H1 (cell line): Measurements from ENCODE around the gene XYLB. TPM values are rescaled to one million over a fixed set of nuclear protein-coding genes. Genes with fewer than 3 reads are reported as not detected.

Experiments used
- CTCF ChIA-PET: fragments of 300-600 bp; sonication (Branson Sonifier 250); formaldehyde crosslinking; loops from one replicate; lab custom pipeline; 2021; ENCODE audit not compliant: partially characterized antibody; lab: Charles Lee
- POLR2A ChIA-PET: fragments of 300-600 bp; sonication (Branson Sonifier 250); formaldehyde crosslinking; loops from one replicate; lab custom pipeline; 2021; ENCODE audit warnings: inconsistent platforms; ENCODE audit not compliant: partially characterized antibody; lab: Charles Lee
- DNase-seq, 2 experiments: peaks; one replicate each; pipeline versions ENCODE4 v3.0.0 to v3.0.0-alpha.2; 2010 to 2022; ENCODE audit warnings: low spot score in 2 of 2, low read depth in 1 of 2, mixed read lengths in 1 of 2
- FAIRE-seq: peaks from 2 replicates; lab custom pipeline; 2011; peaks lifted over from hg19 to GRCh38; lab: Jason Lieb, UNC
- H2AFZ ChIP-seq: 2 replicates; pipeline ENCODE4 v1.8.1; 2012; ENCODE audit warnings: low read length, inconsistent platforms
- H2AK5ac ChIP-seq: 2 replicates; pipeline ENCODE4 v1.6.1; 2013; ENCODE audit warnings: low read depth, low read length
- H2BK120ac ChIP-seq: replicated peaks from 2 replicates; pipeline ENCODE3; 2013; ENCODE audit warnings: low read depth, low read length, inconsistent platforms
- H2BK12ac ChIP-seq: 2 replicates; pipeline ENCODE4 v1.6.1; 2013; ENCODE audit warnings: low read depth, low read length
- H2BK15ac ChIP-seq: 2 replicates; pipeline ENCODE4 v1.6.1; 2013; ENCODE audit warnings: low read length
- H2BK20ac ChIP-seq: 2 replicates; pipeline ENCODE4 v1.6.1; 2013; ENCODE audit warnings: low read length
- H2BK5ac ChIP-seq: 2 replicates; pipeline ENCODE4 v1.6.1; 2013; ENCODE audit warnings: low read depth, low read length
- H3K14ac ChIP-seq: 2 replicates; pipeline ENCODE4 v1.6.1; 2013; ENCODE audit warnings: inconsistent platforms; ENCODE audit not compliant: insufficient read length
- H3K18ac ChIP-seq: 2 replicates; pipeline ENCODE4 v1.6.1; 2013; ENCODE audit warnings: low read length; ENCODE audit errors: extremely low read depth
- H3K23ac ChIP-seq: 2 replicates; pipeline ENCODE4 v1.6.1; 2013; ENCODE audit warnings: inconsistent platforms; ENCODE audit not compliant: insufficient read length
- H3K23me2 ChIP-seq: 2 replicates; pipeline ENCODE4 v1.6.1; 2013; ENCODE audit warnings: low read depth, low read length
- H3K27ac ChIP-seq: 2 replicates; pipeline ENCODE4 v1.6.1; 2011; ENCODE audit warnings: low read depth, low read length, inconsistent platforms
- H3K27me3 ChIP-seq, 4 experiments: replicated peaks in 1 of 4; 1 replicate in 1 of 4; 2 replicates in 3 of 4; pipeline versions ENCODE4 v1.6.1 to v1.8.1; 2011 to 2013; ENCODE audit warnings: low read length in 3 of 4, mild to moderate bottlenecking in 3 of 4, inconsistent platforms in 2 of 4, mixed read lengths in 2 of 4, moderate library complexity in 1 of 4; ENCODE audit not compliant: control insufficient read depth in 3 of 4, insufficient read depth in 3 of 4; ENCODE audit errors: extremely low read depth in 1 of 4
- H3K36me3 ChIP-seq, 4 experiments: 2 replicates each; pipeline versions ENCODE4 v1.6.1 to v1.8.1; 2011 to 2013; ENCODE audit warnings: mild to moderate bottlenecking in 4 of 4, low read length in 3 of 4, moderate library complexity in 2 of 4, control low read depth in 1 of 4, inconsistent platforms in 1 of 4; ENCODE audit not compliant: insufficient read depth in 4 of 4, control insufficient read depth in 2 of 4
- H3K4ac ChIP-seq: replicated peaks from 2 replicates; pipeline ENCODE3; 2013; ENCODE audit warnings: low read length, low read depth, mixed read lengths, inconsistent platforms; ENCODE audit not compliant: insufficient read length
- H3K4me1 ChIP-seq, 4 experiments: replicated peaks in 1 of 4; 1 replicate in 1 of 4; 2 replicates in 3 of 4; pipeline versions ENCODE4 v1.6.1 to v1.8.1; 2011 to 2013; ENCODE audit warnings: low read length in 3 of 4, inconsistent platforms in 2 of 4, mixed read lengths in 1 of 4; ENCODE audit not compliant: insufficient read depth in 4 of 4, control insufficient read depth in 3 of 4
- H3K4me2 ChIP-seq, 2 experiments: 2 replicates each; pipeline versions ENCODE4 v1.6.1 to v1.8.1; 2011 to 2013; ENCODE audit warnings: low read depth in 2 of 2, low read length in 2 of 2, control low read depth in 1 of 2, inconsistent platforms in 1 of 2, mild to moderate bottlenecking in 1 of 2; ENCODE audit not compliant: insufficient read depth in 1 of 2
- H3K4me3 ChIP-seq, 4 experiments: fragments of 200-600, 300-600 bp in 1 of 4; sonication (generic), shearing (Covaris generic), sonication (Bioruptor Twin) in 1 of 4; 2 replicates each; pipeline versions ENCODE4 v1.5.1 to v1.8.1; 2011 to 2016; ENCODE audit warnings: low read length in 4 of 4, low read depth in 3 of 4, control low read depth in 2 of 4, inconsistent platforms in 2 of 4, mild to moderate bottlenecking in 2 of 4, mixed read lengths in 1 of 4, moderate library complexity in 1 of 4; ENCODE audit not compliant: insufficient read depth in 2 of 4; ENCODE audit errors: extremely low read depth in 1 of 4
- H3K56ac ChIP-seq: replicated peaks from 2 replicates; pipeline ENCODE3; 2013; ENCODE audit warnings: low read depth, mild to moderate bottlenecking, mixed read lengths, low read length, inconsistent platforms; ENCODE audit not compliant: insufficient read length
- H3K79me1 ChIP-seq: 2 replicates; pipeline ENCODE4 v1.6.1; 2013; ENCODE audit warnings: low read depth, low read length, control low read depth
- H3K79me2 ChIP-seq, 2 experiments: 2 replicates each; pipeline versions ENCODE4 v1.6.1 to v1.8.1; 2012 to 2013; ENCODE audit warnings: low read length in 2 of 2, mild to moderate bottlenecking in 2 of 2, inconsistent platforms in 1 of 2; ENCODE audit not compliant: insufficient read depth in 2 of 2, control insufficient read depth in 1 of 2
- H3K9ac ChIP-seq, 4 experiments: replicated peaks in 1 of 4; 1 replicate in 1 of 4; 2 replicates in 3 of 4; pipeline versions ENCODE4 v1.6.1 to v1.8.1; 2011 to 2013; ENCODE audit warnings: low read depth in 3 of 4, low read length in 3 of 4, control low read depth in 2 of 4, mild to moderate bottlenecking in 2 of 4, moderate library complexity in 2 of 4, inconsistent platforms in 1 of 4; ENCODE audit errors: extremely low read depth in 1 of 4
- H3K9me3 ChIP-seq, 2 experiments: 2 replicates each; pipeline versions ENCODE4 v1.6.1 to v1.8.1; 2012 to 2013; ENCODE audit warnings: mild to moderate bottlenecking in 2 of 2, moderate library complexity in 2 of 2, control low read depth in 1 of 2, inconsistent platforms in 1 of 2, low read depth in 1 of 2, low read length in 1 of 2, mixed read lengths in 1 of 2; ENCODE audit not compliant: insufficient read depth in 2 of 2
- H4K20me1 ChIP-seq, 2 experiments: replicated peaks in 1 of 2; 2 replicates each; pipeline versions ENCODE3 to v1.8.1; 2011 to 2013; ENCODE audit warnings: inconsistent platforms in 2 of 2, low read length in 2 of 2, mild to moderate bottlenecking in 1 of 2; ENCODE audit not compliant: insufficient read depth in 2 of 2, control insufficient read depth in 1 of 2
- H4K5ac ChIP-seq: 2 replicates; pipeline ENCODE4 v1.6.1; 2013; ENCODE audit warnings: low read length, low read depth, mixed read lengths, inconsistent platforms; ENCODE audit not compliant: insufficient read length
- H4K8ac ChIP-seq: 2 replicates; pipeline ENCODE4 v1.8.0; 2013; ENCODE audit warnings: mild to moderate bottlenecking, moderate library complexity, low read length, inconsistent platforms; ENCODE audit not compliant: insufficient read depth; ENCODE audit errors: extremely low read depth
- H4K91ac ChIP-seq: replicated peaks from 2 replicates; pipeline ENCODE3; 2013; ENCODE audit warnings: low read length, mixed read lengths, inconsistent platforms; ENCODE audit not compliant: insufficient read length
- BACH1 ChIP-seq: IDR thresholded peaks from 2 replicates; pipeline ENCODE4 v1.6.1; 2012; ENCODE audit warnings: low read length, improper control_type of control experiment
- BCL11A ChIP-seq, 2 experiments: IDR thresholded peaks; one replicate each; pipeline ENCODE4 v1.6.1; 2011; ENCODE audit warnings: low read depth in 2 of 2, low read length in 2 of 2, mild to moderate bottlenecking in 2 of 2
- CHD1 ChIP-seq: IDR thresholded peaks from 2 replicates; pipeline ENCODE4 v1.6.1; 2012; ENCODE audit warnings: low read depth, low read length, improper control_type of control experiment
- EGR1 ChIP-seq: IDR thresholded peaks from 2 replicates; pipeline ENCODE4 v1.6.1; 2011; ENCODE audit warnings: low read depth, low read length, borderline replicate concordance
- FOSL1 ChIP-seq: IDR thresholded peaks from 2 replicates; pipeline ENCODE4 v1.6.1; 2011; ENCODE audit warnings: mild to moderate bottlenecking, low read depth, low read length, moderate library complexity; ENCODE audit not compliant: insufficient read depth
- KDM1A ChIP-seq: fragments of 200-600, 300-600 bp; sonication (generic); IDR thresholded peaks from 2 replicates; pipeline ENCODE4 v1.7.1; 2016; ENCODE audit warnings: mild to moderate bottlenecking, low read length, borderline replicate concordance
- POLR2A ChIP-seq, 2 experiments: IDR thresholded peaks; 1 replicate in 1 of 2; 2 replicates in 1 of 2; pipeline ENCODE4 v1.6.1; 2011; ENCODE audit warnings: low read depth in 2 of 2, low read length in 2 of 2, mild to moderate bottlenecking in 2 of 2; ENCODE audit errors: control extremely low read depth in 1 of 2
- RFX5 ChIP-seq: IDR thresholded peaks from 2 replicates; pipeline ENCODE4 v1.6.1; 2011; ENCODE audit warnings: low read depth, low read length, improper control_type of control experiment, borderline replicate concordance
- RXRA ChIP-seq: IDR thresholded peaks from 2 replicates; pipeline ENCODE4 v1.6.1; 2011; ENCODE audit warnings: low read depth, mild to moderate bottlenecking, low read length, moderate library complexity; ENCODE audit not compliant: insufficient read depth
- SIX5 ChIP-seq: IDR thresholded peaks from 2 replicates; pipeline ENCODE4 v1.6.1; 2011; ENCODE audit warnings: mild to moderate bottlenecking, low read depth, low read length
- SP2 ChIP-seq: IDR thresholded peaks from 2 replicates; pipeline ENCODE4 v1.6.1; 2012; ENCODE audit warnings: mild to moderate bottlenecking, low read length, inconsistent platforms
- SP4 ChIP-seq: IDR thresholded peaks from 2 replicates; pipeline ENCODE4 v1.6.1; 2012; ENCODE audit warnings: low read length, inconsistent platforms
- SUZ12 ChIP-seq: fragments of 200-600 bp; sonication (generic); IDR thresholded peaks from 2 replicates; pipeline ENCODE4 v1.6.1; 2012; ENCODE audit warnings: mild to moderate bottlenecking, inconsistent platforms, low read length, moderate library complexity, mixed read lengths
- ZNF274 ChIP-seq: IDR thresholded peaks from 2 replicates; pipeline ENCODE4 v1.7.0; 2012; ENCODE audit warnings: low read length, borderline replicate concordance; ENCODE audit errors: extremely low read depth
- WGBS, 2 experiments: shearing (Covaris generic) in 1 of 2; methylation state at CpG; one replicate each; pipeline versions ENCODE4 v1.1.6 to v1.1.7; 2013 to 2015; ENCODE audit warnings: low lambda C conversion rate in 2 of 2, mixed read lengths in 2 of 2, inconsistent platforms in 1 of 2, low coverage in 1 of 2, missing lambda C conversion rate in 1 of 2; ENCODE audit not compliant: insufficient replicate concordance in 2 of 2, insufficient coverage in 1 of 2, insufficient read length in 1 of 2; ENCODE audit errors: extremely low coverage in 1 of 2, missing lambda C conversion rate in 1 of 2; 5-methylcytosine and 5-hydroxymethylcytosine counted together
- polyA plus RNA-seq, 7 experiments: library from polyadenylated mRNA; depleted of rRNA in 3 of 7; stranded (reverse) in 5 of 7; unstranded in 2 of 7; fragments of >200 nt in 5 of 7; fragments of 200-250 nt in 2 of 7; gene quantifications; 1 replicate in 5 of 7; 2 replicates in 1 of 7; 4 replicates in 1 of 7; pipeline versions ENCODE4 v1.2.1 to v1.2.3, GENCODE V29; 2011 to 2013; ENCODE audit warnings: missing spikeins in 2 of 7, mixed read lengths in 2 of 7
- total RNA-seq: library from RNA; stranded (reverse); fragmentation: NEBNext Ultra II Directional; extraction: Animal tissue kit (Norgen Biotek cat#: 25700); gene quantifications from 2 replicates; pipeline ENCODE4 v1.2.1, GENCODE V29; 2021
- TF ChIP-seq, protein P1 (sequence below): IDR thresholded peaks from 2 replicates; pipeline ENCODE4 v1.6.1; 2012; ENCODE audit warnings: inconsistent platforms

The XYLB gene
- total and polyA plus RNA-seq, 2 of the 8 experiments (the other 6 are each of a cell fraction or from before 2014, with no cell fraction given) = 1.7 to 5.5 TPM

DNA sequence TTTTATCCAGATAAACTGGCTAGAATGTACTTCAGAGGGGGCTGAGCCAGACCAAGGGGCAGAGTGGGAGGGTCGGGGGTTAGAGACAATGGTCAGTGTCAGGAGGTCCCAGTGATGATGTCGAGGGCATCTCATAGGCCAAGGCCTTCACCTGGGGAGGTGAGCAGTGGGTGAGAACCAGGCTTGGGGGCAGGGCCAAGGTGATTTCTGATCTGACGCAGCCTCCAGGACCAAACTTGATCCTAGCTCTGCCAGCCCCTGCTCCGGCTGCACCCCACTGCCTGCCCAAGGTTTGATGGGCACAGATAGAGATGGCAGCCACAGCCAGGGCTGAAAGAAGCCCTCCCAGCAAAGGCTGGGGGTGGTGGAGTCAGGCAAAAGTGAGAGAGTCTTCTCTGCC lies 14.9 kb downstream of the XYLB start:
- H3K9me3 ChIP-seq = peaks cover 0 to 4% of the 10 kb centered on the region in 2 experiments; a peak in 1 of 4 replicates
- FAIRE-seq (no peak), DNase-seq (no peak)
- H3K4me3 ChIP-seq = no peak overlapping the region
- no peak overlapping the region for H2BK120ac ChIP-seq
- no peak overlapping the region for H3K4me2 ChIP-seq
- H3K56ac ChIP-seq = no peak overlapping the region
- H3K23me2 ChIP-seq = no peaks in the 10 kb centered on the region
- no peak overlapping the region for H2BK5ac ChIP-seq
- H3K18ac ChIP-seq = no peak overlapping the region
- no peak overlapping the region for H2AFZ ChIP-seq
- H4K20me1 ChIP-seq = no peaks in the 10 kb centered on the region
- H4K8ac ChIP-seq = no peak overlapping the region
- H3K14ac ChIP-seq = no peak overlapping the region
- no peak overlapping the region for H2BK20ac ChIP-seq
- H3K27ac ChIP-seq = no peak overlapping the region
- CTCF ChIA-PET = interaction anchor here (1.3 kb wide), 2 partner anchors 39 to 290 kb away, joined by 3 to 5 read pairs; no protein-coding TSS in a partner anchor
- H3K4ac ChIP-seq = no peak overlapping the region
- no peak overlapping the region for H4K5ac ChIP-seq
- peaks cover 0 to 7% (median 1%) of the 10 kb centered on the region in 4 experiments; a peak in 1 of 8 replicates for H3K36me3 ChIP-seq
- no peak overlapping the region for H2BK15ac ChIP-seq
- no peak overlapping the region for H3K9ac ChIP-seq
- POLR2A ChIA-PET = interaction anchor here (1.1 kb wide), 1 partner anchor 129 kb away, joined by 4 read pairs; no protein-coding TSS in a partner anchor
- no peak overlapping the region for H2BK12ac ChIP-seq
- H3K4me1 ChIP-seq = no peaks in the 10 kb centered on the region; a peak in 1 of 7 replicates
- H3K27me3 ChIP-seq = no peaks in the 10 kb centered on the region
- H2AK5ac ChIP-seq = no peak overlapping the region
- no peaks in the 10 kb centered on the region for H3K79me1 ChIP-seq
- 70% methylated on average over 4 of the region's 4 CpGs; no CpG with 5 or more reads in 1 of the 2 experiments for WGBS, 2 experiments
- no peak overlapping the region for H3K23ac ChIP-seq
- H4K91ac ChIP-seq = no peak overlapping the region
- no peaks in the 10 kb centered on the region for H3K79me2 ChIP-seq
- no peak for TF ChIP-seq ZNF274
- TF ChIP-seq SIX5 = no peak
- TF ChIP-seq EGR1 = no peak
- TF ChIP-seq, protein P1, sequence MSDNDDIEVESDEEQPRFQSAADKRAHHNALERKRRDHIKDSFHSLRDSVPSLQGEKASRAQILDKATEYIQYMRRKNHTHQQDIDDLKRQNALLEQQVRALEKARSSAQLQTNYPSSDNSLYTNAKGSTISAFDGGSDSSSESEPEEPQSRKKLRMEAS = no peak
- TF ChIP-seq SUZ12 = no peak
- TF ChIP-seq CHD1 = no peak
- no peak for TF ChIP-seq SP2
- no peak for TF ChIP-seq KDM1A
- no peak for TF ChIP-seq BACH1
- no peak for TF ChIP-seq FOSL1
- TF ChIP-seq RXRA = no peak
- no peak for TF ChIP-seq SP4
- TF ChIP-seq BCL11A (IDR thresholded peaks at IDR 0.05; ENCODE audit: low read depth in 2 of 2, low read length in 2 of 2) = no peak
- no peak for TF ChIP-seq POLR2A (IDR thresholded peaks at IDR 0.05; ENCODE audit: control extremely low read depth in 1 of 2, low read depth in 2 of 2, low read length in 2 of 2)
- no peak for TF ChIP-seq RFX5
